Testis (tissue), 3 donors: ENCODE data around the gene RARA. TPM values are rescaled to one million over a fixed set of nuclear protein-coding genes. Genes with fewer than 3 reads are reported as not detected.

ENCODE experiments used
- DNase-seq: peaks from one replicate; pipeline ENCODE4 v3.0.0-alpha.2; 2019
- H3K27ac ChIP-seq, 2 donors: fragments of 200-600 bp; sonication (generic); one replicate each; pipeline ENCODE4 v1.5.1; 2019
- H3K27me3 ChIP-seq: fragments of 200-600 bp; sonication (generic); one replicate; pipeline ENCODE4 v1.5.1; 2019
- H3K36me3 ChIP-seq: fragments of 200-600 bp; sonication (generic); one replicate; pipeline ENCODE4 v1.5.1; 2017; ENCODE audit warnings: low read depth; ENCODE audit errors: missing control alignments
- H3K4me1 ChIP-seq: fragments of 200-600 bp; sonication (generic); one replicate; pipeline ENCODE4 v1.5.1; 2019
- H3K4me3 ChIP-seq, 2 donors: fragments of 200-600 bp; sonication (generic); one replicate each; pipeline ENCODE4 v1.5.1; 2017 to 2019
- H3K9me3 ChIP-seq: fragments of 200-600 bp; sonication (generic); one replicate; pipeline ENCODE4 v1.5.1; 2017
- CTCF ChIP-seq, 3 experiments: fragments of 450-650 bp in 2 of 3; fragments of 200-600 bp in 1 of 3; sonication (generic) in 1 of 3; IDR thresholded peaks; one replicate each; pipeline ENCODE4 v1.5.1; 2016 to 2019; ENCODE audit warnings: antibody characterized with exemption in 3 of 3, mild to moderate bottlenecking in 2 of 3, moderate library complexity in 1 of 3
- POLR2A ChIP-seq: fragments of 450-650 bp; IDR thresholded peaks from one replicate; pipeline ENCODE4 v1.6.1; 2017; ENCODE audit warnings: antibody characterized with exemption, mild to moderate bottlenecking, moderate library complexity
- WGBS, 2 donors: methylation state at CpG; one replicate each; pipeline ENCODE4 v1.1.5; 2018; 5-methylcytosine and 5-hydroxymethylcytosine counted together
- intact Hi-C: fragments of 100-400 bp; cut with DNase I; formaldehyde crosslinking; loops from one replicate; pipeline ENCODE4 v1.15.1; 2023; ENCODE audit warnings: low total_unique reads
- polyA plus RNA-seq: library from polyadenylated mRNA; stranded (reverse); fragments of 350-450 nt; fragmentation: Illumina TruSeq; extraction: RNeasy Lipid Tissue Mini Kit (QIAGEN cat#74804); gene quantifications from one replicate; pipeline ENCODE4 v1.2.3, GENCODE V29; 2014; ENCODE audit warnings: low read depth, low replicate concordance; ENCODE audit not compliant: insufficient read depth
- total RNA-seq, 2 donors: library from RNA; depleted of rRNA; stranded (reverse); fragments of >200 nt; gene quantifications; one replicate each; pipeline ENCODE4 v1.2.3, GENCODE V29; 2016

Gene RARA
- total and polyA plus RNA-seq, 3 donors from 2014 or later, result 49.8 to 66.0 (median 65.5) TPM

- no peak overlapping the region for H3K4me3 ChIP-seq
- intact Hi-C loops, result no loop called here
- 24 to 34% methylated on average over 6 to 20 of the region's 22 CpGs for WGBS, 2 donors
- TF ChIP-seq POLR2A (no peak), CTCF (IDR thresholded peaks at IDR 0.05) (no peak)
- H3K27ac ChIP-seq, result peak overlapping the region; percentile 5 to 71
- no peaks in the 10 kb centered on the region for H3K36me3 ChIP-seq
- H3K9me3 ChIP-seq, result no peaks in the 10 kb centered on the region
- no peaks in the 10 kb centered on the region for H3K27me3 ChIP-seq
- peaks cover 97% of the 10 kb centered on the region for H3K4me1 ChIP-seq
- peak; percentile 92 for DNase-seq
These were observed 23.0 kb downstream of the RARA start for GRCh38 chr17:40331743-40332641.

GRCh38 chr17:40333781-40334448 is 24.9 kb downstream of the RARA start:
- H3K27me3 ChIP-seq, result no peaks in the 10 kb centered on the region
- intact Hi-C loops, result no loop called here
- DNase-seq, result no peak
- H3K9me3 ChIP-seq, result no peaks in the 10 kb centered on the region
- peaks cover 100% of the 10 kb centered on the region for H3K4me1 ChIP-seq
- peak overlapping the region in 1 of 2 donors; percentile 47 for H3K27ac ChIP-seq
- no peak for TF ChIP-seq CTCF (IDR thresholded peaks at IDR 0.05)
- no peak overlapping the region for H3K4me3 ChIP-seq
- 80 to 93% methylated on average over 3 to 4 of the region's 4 CpGs for WGBS, 2 donors
- H3K36me3 ChIP-seq, result no peaks in the 10 kb centered on the region

GRCh38 chr17:40335620-40336019 is 26.6 kb downstream of the RARA start:
- H3K36me3 ChIP-seq, result no peaks in the 10 kb centered on the region
- H3K4me1 ChIP-seq, result peaks cover 100% of the 10 kb centered on the region
- H3K4me3 ChIP-seq, result no peak overlapping the region
- WGBS, 2 donors, result 78 to 82% methylated on average over 8 of the region's 8 CpGs
- no peak for DNase-seq
- H3K27ac ChIP-seq, result no peak overlapping the region
- no peaks in the 10 kb centered on the region for H3K9me3 ChIP-seq
- no peak for TF ChIP-seq POLR2A
- TF ChIP-seq CTCF (IDR thresholded peaks at IDR 0.05), result no peak
- intact Hi-C loops, result no loop called here
- H3K27me3 ChIP-seq, result no peaks in the 10 kb centered on the region

- intact Hi-C loops, result no loop called here
- Histone ChIP-seq H3K27ac (peak overlapping the region; percentile 59 to 97), H3K9me3 (no peaks in the 10 kb centered on the region), H3K36me3 (no peaks in the 10 kb centered on the region), H3K4me3 (no peak overlapping the region), H3K4me1 (peaks cover 87% of the 10 kb centered on the region), H3K27me3 (no peaks in the 10 kb centered on the region)
- DNase-seq, result no peak
- TF ChIP-seq POLR2A (no peak), CTCF (IDR thresholded peaks at IDR 0.05) (no peak)
- WGBS, 2 donors, result 39 to 47% methylated on average over 8 of the region's 8 CpGs
These were observed 28.4 kb downstream of the RARA start for GRCh38 chr17:40337351-40337750.
